ENCODE results near the gene HIP1.

Gene HIP1

GRCh38 chr7:75735581-75736350, 3.0 kb downstream of the HIP1 start:
- no peak for DNase-seq (ENCODE audit: low read depth)
- TF ChIP-seq CTCF (IDR thresholded peaks at IDR 0.05; ENCODE audit: control insufficient read depth, insufficient read depth, low read depth, low read length, missing control alignments): no peak
- no peak overlapping the region for H3K4me3 ChIP-seq (ENCODE audit: control insufficient read depth, low read depth, low read length)

GRCh38 chr7:75734586-75735458, 3.9 kb downstream of the HIP1 start:
- no peak for DNase-seq (ENCODE audit: low read depth)
- TF ChIP-seq CTCF (IDR thresholded peaks at IDR 0.05; ENCODE audit: control insufficient read depth, insufficient read depth, low read depth, low read length, missing control alignments): no peak
- no peak overlapping the region for H3K4me3 ChIP-seq (ENCODE audit: control insufficient read depth, low read depth, low read length)

GRCh38 chr7:75732764-75733630, 5.7 kb downstream of the HIP1 start:
- TF ChIP-seq CTCF (IDR thresholded peaks at IDR 0.05; ENCODE audit: control insufficient read depth, insufficient read depth, low read depth, low read length, missing control alignments): peak; percentile 3
- H3K4me3 ChIP-seq (ENCODE audit: control insufficient read depth, low read depth, low read length): no peak overlapping the region; the same call in 1 of the 2 replicates
- DNase-seq (ENCODE audit: low read depth): peak; percentile 68

GRCh38 chr7:75732016-75732521, 6.7 kb downstream of the HIP1 start:
- H3K4me3 ChIP-seq (ENCODE audit: control insufficient read depth, low read depth, low read length): no peak overlapping the region
- no peak for DNase-seq (ENCODE audit: low read depth)
- TF ChIP-seq CTCF (IDR thresholded peaks at IDR 0.05; ENCODE audit: control insufficient read depth, insufficient read depth, low read depth, low read length, missing control alignments): no peak

GRCh38 chr7:75729851-75730274, 8.9 kb downstream of the HIP1 start:
- DNase-seq (ENCODE audit: low read depth): no peak
- H3K4me3 ChIP-seq (ENCODE audit: control insufficient read depth, low read depth, low read length): no peak overlapping the region
- TF ChIP-seq CTCF (IDR thresholded peaks at IDR 0.05; ENCODE audit: control insufficient read depth, insufficient read depth, low read depth, low read length, missing control alignments): no peak

Measured in AG09309 (cell line).